Neuronal stem cell (in vitro differentiated cells): ENCODE measurements around the gene LGALS1.

Experiments used
- DNase-seq: peaks from one replicate; pipeline ENCODE4 v3.0.0-alpha.2; 2013; ENCODE audit warnings: low spot score
- H2AFZ ChIP-seq: one replicate; pipeline ENCODE4 v1.6.1; 2013; ENCODE audit warnings: mild to moderate bottlenecking, low read length, inconsistent platforms
- H2AK5ac ChIP-seq: 2 replicates; pipeline ENCODE4 v1.6.1; 2013; ENCODE audit warnings: low read depth, mild to moderate bottlenecking, inconsistent platforms, low read length, moderate library complexity, mixed read lengths
- H2BK120ac ChIP-seq: 2 replicates; pipeline ENCODE4 v1.6.1; 2013; ENCODE audit warnings: low read depth, mild to moderate bottlenecking, inconsistent platforms, low read length, moderate library complexity, mixed read lengths
- H2BK12ac ChIP-seq: one replicate; pipeline ENCODE4 v1.6.1; 2013; ENCODE audit warnings: low read length, inconsistent platforms
- H2BK15ac ChIP-seq: 2 replicates; pipeline ENCODE4 v1.6.1; 2013; ENCODE audit warnings: mild to moderate bottlenecking, low read length, inconsistent platforms, mixed read lengths
- H2BK5ac ChIP-seq: one replicate; pipeline ENCODE4 v1.6.1; 2013; ENCODE audit warnings: inconsistent platforms, mild to moderate bottlenecking, low read length, moderate library complexity
- H3K14ac ChIP-seq: one replicate; pipeline ENCODE4 v1.6.1; 2013; ENCODE audit warnings: low read length, inconsistent platforms
- H3K18ac ChIP-seq: 2 replicates; pipeline ENCODE4 v1.6.1; 2013; ENCODE audit warnings: low read length, inconsistent platforms
- H3K23ac ChIP-seq: 2 replicates; pipeline ENCODE4 v1.6.1; 2013; ENCODE audit warnings: low read depth, mild to moderate bottlenecking, mixed read lengths, low read length, inconsistent platforms; ENCODE audit not compliant: poor library complexity
- H3K27ac ChIP-seq: replicated peaks from 3 replicates; pipeline ENCODE4 v1.5.1; 2013; ENCODE audit warnings: low read length, inconsistent platforms
- H3K27me3 ChIP-seq, 3 experiments: 2 replicates each; pipeline ENCODE4 v1.6.1; 2013; ENCODE audit warnings: low read length in 3 of 3, mild to moderate bottlenecking in 2 of 3, inconsistent platforms in 1 of 3, low read depth in 1 of 3, mixed read lengths in 1 of 3, moderate library complexity in 1 of 3; ENCODE audit not compliant: control insufficient read depth in 3 of 3, insufficient read depth in 3 of 3
- H3K36me3 ChIP-seq, 2 donors: replicated peaks in 1 of 2; 2 replicates each; pipeline ENCODE4 v1.6.1; 2013; ENCODE audit warnings: low read length in 2 of 2; ENCODE audit not compliant: control insufficient read depth in 2 of 2, insufficient read depth in 2 of 2
- H3K4ac ChIP-seq: 2 replicates; pipeline ENCODE4 v1.6.1; 2013; ENCODE audit warnings: inconsistent platforms, mild to moderate bottlenecking, low read length, moderate library complexity
- H3K4me1 ChIP-seq, 2 donors: 1 replicate in 1 of 2; 2 replicates in 1 of 2; pipeline ENCODE4 v1.6.1; 2013; ENCODE audit warnings: low read length in 2 of 2, low read depth in 1 of 2; ENCODE audit not compliant: control insufficient read depth in 2 of 2, insufficient read depth in 1 of 2
- H3K4me2 ChIP-seq: one replicate; pipeline ENCODE4 v1.6.1; 2013; ENCODE audit warnings: mild to moderate bottlenecking, low read length, inconsistent platforms; ENCODE audit not compliant: insufficient read depth, poor library complexity, severe bottlenecking
- H3K4me3 ChIP-seq, 2 donors: 2 replicates each; pipeline ENCODE4 v1.5.1; 2013; ENCODE audit warnings: low read length in 2 of 2, mild to moderate bottlenecking in 2 of 2, inconsistent platforms in 1 of 2, moderate library complexity in 1 of 2
- H3K79me1 ChIP-seq: one replicate; pipeline ENCODE4 v1.6.1; 2013; ENCODE audit warnings: low read depth, mild to moderate bottlenecking, inconsistent platforms, low read length, moderate library complexity
- H3K9ac ChIP-seq: one replicate; pipeline ENCODE4 v1.6.1; 2013; ENCODE audit warnings: mild to moderate bottlenecking, low read depth, low read length, inconsistent platforms; ENCODE audit not compliant: poor library complexity
- H3K9me3 ChIP-seq, 2 donors: replicated peaks in 1 of 2; 2 replicates each; pipeline versions ENCODE3 to v1.6.1; 2013; ENCODE audit warnings: low read length in 2 of 2, mild to moderate bottlenecking in 2 of 2, inconsistent platforms in 1 of 2, low read depth in 1 of 2, mixed read lengths in 1 of 2, moderate library complexity in 1 of 2; ENCODE audit not compliant: control insufficient read depth in 2 of 2, insufficient read depth in 1 of 2
- H4K8ac ChIP-seq: one replicate; pipeline ENCODE4 v1.6.1; 2013; ENCODE audit warnings: low read depth, mild to moderate bottlenecking, inconsistent platforms, low read length, moderate library complexity
- H4K91ac ChIP-seq: one replicate; pipeline ENCODE4 v1.6.1; 2013; ENCODE audit warnings: low read length, low read depth, mild to moderate bottlenecking, inconsistent platforms; ENCODE audit not compliant: poor library complexity
- WGBS, 2 donors: extraction: QIAGEN DNeasy Blood & Tissue Kit; methylation state at CpG; one replicate each; pipeline ENCODE4 v1.1.7; 2013; ENCODE audit warnings: missing lambda C conversion rate in 2 of 2, mixed read lengths in 1 of 2; ENCODE audit not compliant: insufficient read length in 2 of 2, insufficient replicate concordance in 1 of 2; ENCODE audit errors: extremely low coverage in 2 of 2; 5-methylcytosine and 5-hydroxymethylcytosine counted together

Gene LGALS1

GRCh38 chr22:37672920-37673455 is 2.4 kb upstream of the LGALS1 start:
- no CpG with 5 or more reads among the region's 11 CpGs for WGBS, 2 donors
- no peaks in the 10 kb centered on the region for H3K27me3 ChIP-seq
- no peak overlapping the region for H4K91ac ChIP-seq
- DNase-seq: no peak
- H2AFZ ChIP-seq: no peak overlapping the region
- H3K9me3 ChIP-seq: no peaks in the 10 kb centered on the region
- no peak overlapping the region for H3K14ac ChIP-seq
- no peak overlapping the region for H2BK5ac ChIP-seq
- no peak overlapping the region for H3K9ac ChIP-seq
- H3K4me2 ChIP-seq: no peak overlapping the region
- no peak overlapping the region for H3K4ac ChIP-seq
- H3K27ac ChIP-seq: no peak overlapping the region
- no peak overlapping the region for H2BK12ac ChIP-seq
- peaks cover 3% of the 10 kb centered on the region for H3K79me1 ChIP-seq
- H3K4me3 ChIP-seq: no peak overlapping the region
- peaks cover 11 to 12% of the 10 kb centered on the region in 2 donors for H3K4me1 ChIP-seq
- no peak overlapping the region for H4K8ac ChIP-seq
- peak overlapping the region; percentile 62 for H2BK15ac ChIP-seq
- peaks cover 0 to 7% of the 10 kb centered on the region in 2 donors for H3K36me3 ChIP-seq
- H2AK5ac ChIP-seq: peak overlapping the region; percentile 9
- no peak overlapping the region for H3K23ac ChIP-seq
- no peak overlapping the region for H2BK120ac ChIP-seq
- no peak overlapping the region for H3K18ac ChIP-seq

- Histone ChIP-seq H3K23ac (no peak overlapping the region), H3K27ac (no peak overlapping the region), H3K14ac (no peak overlapping the region), H2BK120ac (no peak overlapping the region), H2AK5ac (no peak overlapping the region), H3K4me3 (no peak overlapping the region), H3K27me3 (no peaks in the 10 kb centered on the region), H2BK15ac (no peak overlapping the region), H2BK12ac (no peak overlapping the region), H4K91ac (no peak overlapping the region), H3K4ac (no peak overlapping the region), H4K8ac (no peak overlapping the region), H2BK5ac (no peak overlapping the region), H3K4me2 (no peak overlapping the region), H3K18ac (no peak overlapping the region), H3K79me1 (peaks cover 3% of the 10 kb centered on the region), H3K9ac (no peak overlapping the region), H3K9me3 (no peaks in the 10 kb centered on the region), H3K36me3 (peaks cover 0 to 4% of the 10 kb centered on the region in 2 donors), H2AFZ (no peak overlapping the region), H3K4me1 (peaks cover 11 to 12% of the 10 kb centered on the region in 2 donors)
- no peak for DNase-seq
- no CpG with 5 or more reads among the region's 12 CpGs for WGBS, 2 donors
Measured at GRCh38 chr22:37674248-37674647, 1.2 kb upstream of the LGALS1 start.

GRCh38 chr22:37675930-37676735 is 697 bp downstream of the LGALS1 start:
- Histone ChIP-seq H3K27ac (peak overlapping the region; percentile 62), H3K27me3 (peaks cover 0 to 2% (median 0%) of the 10 kb centered on the region in 3 experiments), H3K4ac (no peak overlapping the region), H3K9me3 (no peaks in the 10 kb centered on the region), H3K9ac (peak overlapping the region; percentile 27), H3K14ac (no peak overlapping the region), H2BK15ac (peak overlapping the region; percentile 62), H3K36me3 (no peaks in the 10 kb centered on the region), H3K4me3 (peak overlapping the region; percentile 55 to 71), H3K23ac (no peak overlapping the region), H4K8ac (no peak overlapping the region), H2AFZ (peak overlapping the region; percentile 91), H3K79me1 (peaks cover 3% of the 10 kb centered on the region), H2AK5ac (peak overlapping the region; percentile 76), H2BK120ac (no peak overlapping the region), H2BK12ac (no peak overlapping the region), H3K4me1 (peaks cover 11 to 12% of the 10 kb centered on the region in 2 donors), H4K91ac (no peak overlapping the region), H3K18ac (peak overlapping the region; percentile 25), H3K4me2 (peak overlapping the region; percentile 43), H2BK5ac (no peak overlapping the region)
- no CpG with 5 or more reads among the region's 17 CpGs for WGBS, 2 donors
- DNase-seq: no peak

GRCh38 chr22:37676736-37677492 is 1.5 kb downstream of the LGALS1 start:
- Histone ChIP-seq H3K4ac (no peak overlapping the region), H3K4me2 (peak overlapping the region; percentile 38), H3K36me3 (no peaks in the 10 kb centered on the region), H3K27me3 (peaks cover 0 to 2% (median 0%) of the 10 kb centered on the region in 3 experiments), H3K4me3 (peak overlapping the region; percentile 55 to 72), H3K9ac (peak overlapping the region; percentile 54), H3K23ac (no peak overlapping the region), H2BK5ac (no peak overlapping the region), H3K4me1 (peaks cover 11 to 12% of the 10 kb centered on the region in 2 donors), H4K91ac (no peak overlapping the region), H2AFZ (peak overlapping the region; percentile 91), H2BK12ac (no peak overlapping the region), H3K14ac (no peak overlapping the region), H4K8ac (no peak overlapping the region), H3K9me3 (no peaks in the 10 kb centered on the region), H2BK15ac (peak overlapping the region; percentile 62), H3K18ac (peak overlapping the region; percentile 93), H2BK120ac (no peak overlapping the region), H3K79me1 (no peaks in the 10 kb centered on the region), H3K27ac (peak overlapping the region; percentile 62), H2AK5ac (peak overlapping the region; percentile 76)
- WGBS, 2 donors: no CpG with 5 or more reads among the region's 42 CpGs
- peak; percentile 74 for DNase-seq
